ENCODE results near the gene CA12.

CA12 gene

DNA sequence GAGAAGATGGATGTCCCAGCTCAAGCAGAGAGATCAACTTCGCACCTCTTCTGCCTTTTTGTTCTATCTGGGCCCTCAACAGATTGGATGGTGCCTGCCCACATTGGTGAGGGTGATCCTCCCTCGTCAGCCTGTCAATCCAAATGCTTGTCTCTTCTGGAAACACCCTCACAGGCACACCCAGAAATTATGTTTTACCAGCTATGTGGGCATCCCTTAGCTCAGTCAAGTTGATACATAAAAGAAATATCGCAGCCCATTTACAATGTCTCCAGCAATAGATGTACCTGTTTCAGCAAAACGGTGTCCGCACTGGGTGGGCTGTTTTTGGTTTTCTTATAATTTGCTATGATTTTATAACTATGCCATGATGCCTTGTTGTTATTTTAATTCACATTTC, 27.5 kb upstream of the CA12 start:
- no peaks in the 10 kb centered on the region for H3K4me1 ChIP-seq (ENCODE audit: insufficient read depth, low read length)
- H3K36me3 ChIP-seq (ENCODE audit: insufficient read depth, low read length): no peaks in the 10 kb centered on the region
- no peak overlapping the region for H3K9ac ChIP-seq (ENCODE audit: low read depth, low read length)
- H3K9me3 ChIP-seq (ENCODE audit: control insufficient read depth, insufficient read depth, low read length): no peaks in the 10 kb centered on the region

GRCh38 chr15:63408524-63408923, 26.9 kb upstream of the CA12 start:
- Histone ChIP-seq H3K36me3 (ENCODE audit: insufficient read depth, low read length) (no peaks in the 10 kb centered on the region), H3K9me3 (ENCODE audit: control insufficient read depth, insufficient read depth, low read length) (no peaks in the 10 kb centered on the region), H3K9ac (ENCODE audit: low read depth, low read length) (no peak overlapping the region), H3K4me1 (ENCODE audit: insufficient read depth, low read length) (no peaks in the 10 kb centered on the region)

GRCh38 chr15:63407612-63408011, 26.0 kb upstream of the CA12 start:
- no peaks in the 10 kb centered on the region for H3K4me1 ChIP-seq (ENCODE audit: insufficient read depth, low read length)
- H3K9ac ChIP-seq (ENCODE audit: low read depth, low read length): no peak overlapping the region
- H3K9me3 ChIP-seq (ENCODE audit: control insufficient read depth, insufficient read depth, low read length): no peaks in the 10 kb centered on the region
- no peaks in the 10 kb centered on the region for H3K36me3 ChIP-seq (ENCODE audit: insufficient read depth, low read length)

- H3K36me3 ChIP-seq (ENCODE audit: insufficient read depth, low read length): no peaks in the 10 kb centered on the region
- H3K9ac ChIP-seq (ENCODE audit: low read depth, low read length): no peak overlapping the region
- H3K4me1 ChIP-seq (ENCODE audit: insufficient read depth, low read length): no peaks in the 10 kb centered on the region
- no peaks in the 10 kb centered on the region for H3K9me3 ChIP-seq (ENCODE audit: control insufficient read depth, insufficient read depth, low read length)
These were observed 24.2 kb upstream of the CA12 start for GRCh38 chr15:63405683-63406390.

DNA sequence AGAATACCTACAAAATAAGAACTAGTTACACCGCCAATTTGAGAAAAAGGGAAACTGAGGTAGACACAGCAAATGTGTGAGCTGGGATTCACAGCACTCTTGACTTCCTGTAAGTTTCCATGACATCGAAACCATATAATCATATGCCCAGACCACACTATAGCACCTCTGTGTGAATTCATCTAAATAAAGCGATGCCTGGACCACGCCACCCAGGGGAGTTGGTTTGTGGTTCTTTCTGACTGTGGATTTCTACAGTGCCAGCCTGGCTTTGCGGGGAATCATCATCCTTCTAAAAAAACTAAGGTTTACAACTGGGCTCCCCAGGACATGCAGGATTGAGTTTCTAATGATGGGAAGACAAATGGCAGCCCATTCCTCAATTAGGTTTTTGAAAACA, 23.5 kb upstream of the CA12 start:
- no peaks in the 10 kb centered on the region for H3K36me3 ChIP-seq (ENCODE audit: insufficient read depth, low read length)
- H3K9me3 ChIP-seq (ENCODE audit: control insufficient read depth, insufficient read depth, low read length): no peaks in the 10 kb centered on the region
- H3K4me1 ChIP-seq (ENCODE audit: insufficient read depth, low read length): no peaks in the 10 kb centered on the region
- H3K9ac ChIP-seq (ENCODE audit: low read depth, low read length): no peak overlapping the region

- H3K9ac ChIP-seq (ENCODE audit: low read depth, low read length): no peak overlapping the region
- H3K36me3 ChIP-seq (ENCODE audit: insufficient read depth, low read length): no peaks in the 10 kb centered on the region
- H3K4me1 ChIP-seq (ENCODE audit: insufficient read depth, low read length): no peaks in the 10 kb centered on the region
- no peaks in the 10 kb centered on the region for H3K9me3 ChIP-seq (ENCODE audit: control insufficient read depth, insufficient read depth, low read length)
These were observed 21.8 kb upstream of the CA12 start for GRCh38 chr15:63403254-63403945.

GRCh38 chr15:63402498-63403253, 21.0 kb upstream of the CA12 start:
- H3K9ac ChIP-seq (ENCODE audit: low read depth, low read length): no peak overlapping the region
- H3K4me1 ChIP-seq (ENCODE audit: insufficient read depth, low read length): no peaks in the 10 kb centered on the region
- no peaks in the 10 kb centered on the region for H3K36me3 ChIP-seq (ENCODE audit: insufficient read depth, low read length)
- H3K9me3 ChIP-seq (ENCODE audit: control insufficient read depth, insufficient read depth, low read length): no peaks in the 10 kb centered on the region

DNA sequence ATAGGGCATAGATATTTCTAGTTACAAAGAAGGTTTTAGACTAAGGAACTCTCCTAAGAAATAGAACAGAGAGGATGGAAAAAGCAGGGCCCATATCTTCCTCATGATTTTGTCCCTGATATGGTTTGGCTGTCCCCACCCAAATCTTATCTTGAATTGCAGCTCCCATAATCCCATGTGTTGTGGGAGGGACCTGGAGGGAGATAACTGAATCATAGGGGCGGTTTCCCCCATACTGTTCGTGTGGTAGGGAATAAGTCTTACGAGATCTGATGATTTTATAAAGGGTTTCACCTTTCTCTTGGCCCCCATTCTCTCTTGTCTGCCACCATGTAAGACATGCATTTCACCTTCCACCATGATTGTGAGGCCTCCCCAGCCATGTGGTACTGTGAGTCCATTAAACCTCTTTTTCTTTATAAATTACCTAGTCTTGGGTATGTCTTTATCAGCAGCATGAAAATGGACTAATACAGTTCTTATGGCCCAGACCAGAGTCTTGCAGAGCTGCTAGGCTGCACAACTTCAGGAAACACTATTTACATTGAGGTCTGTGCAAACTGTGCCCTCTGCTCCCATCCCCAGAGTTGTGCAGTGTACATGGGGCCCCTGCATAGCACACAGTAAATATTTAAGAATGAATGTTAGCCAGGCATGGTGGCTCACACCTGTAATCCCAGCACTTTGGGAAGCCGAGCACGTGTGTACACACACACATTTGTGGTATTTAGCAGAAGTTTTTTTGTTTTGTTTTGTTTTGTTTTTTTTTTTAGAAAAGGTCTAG, 20.3 kb upstream of the CA12 start:
- H3K9ac ChIP-seq (ENCODE audit: low read depth, low read length): no peak overlapping the region
- no peaks in the 10 kb centered on the region for H3K36me3 ChIP-seq (ENCODE audit: insufficient read depth, low read length)
- peaks cover under 1% of the 10 kb centered on the region; the same call in 1 of the 2 replicates for H3K4me1 ChIP-seq (ENCODE audit: insufficient read depth, low read length)
- no peaks in the 10 kb centered on the region for H3K9me3 ChIP-seq (ENCODE audit: control insufficient read depth, insufficient read depth, low read length)

DNA sequence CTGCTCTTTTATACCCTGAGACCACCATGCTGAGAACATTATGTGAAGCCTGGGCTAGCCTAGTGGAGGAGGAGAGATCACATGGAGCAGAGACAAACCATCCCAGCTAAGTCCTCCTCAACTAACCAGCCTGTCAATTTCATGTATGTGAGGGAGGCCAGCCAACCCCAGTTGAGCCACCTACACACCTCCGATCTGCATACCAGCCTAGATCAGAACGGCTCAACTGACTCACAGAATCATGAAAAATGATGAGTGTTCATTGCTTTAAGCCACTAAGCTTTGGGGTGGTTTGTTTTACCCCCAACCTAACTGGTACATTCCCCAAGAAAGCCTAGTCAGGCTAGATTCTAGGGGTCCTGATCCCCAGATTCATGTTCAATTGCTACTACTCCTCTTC, 19.4 kb upstream of the CA12 start:
- Histone ChIP-seq H3K4me1 (ENCODE audit: insufficient read depth, low read length) (peaks cover 6% of the 10 kb centered on the region), H3K9ac (ENCODE audit: low read depth, low read length) (no peak overlapping the region), H3K9me3 (ENCODE audit: control insufficient read depth, insufficient read depth, low read length) (no peaks in the 10 kb centered on the region), H3K36me3 (ENCODE audit: insufficient read depth, low read length) (no peaks in the 10 kb centered on the region)

DNA sequence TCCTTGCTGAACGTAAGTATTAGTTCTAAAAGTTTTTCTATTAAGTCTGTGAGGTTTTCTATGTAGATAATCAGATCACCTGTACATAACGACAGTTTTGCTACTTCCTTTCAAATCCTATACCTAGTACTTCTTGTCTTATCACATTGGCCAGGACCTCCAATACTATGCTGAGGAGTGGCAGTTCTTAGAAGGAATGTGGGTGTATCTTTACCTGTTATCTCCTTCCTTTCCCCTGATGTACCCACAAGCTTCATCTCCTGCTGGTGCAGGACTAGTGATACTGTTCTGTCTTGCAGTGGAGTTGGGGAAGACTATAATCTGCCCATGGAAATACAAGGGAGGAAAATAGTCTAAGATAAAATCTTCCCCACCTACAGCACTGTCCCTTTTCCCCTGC, 16.8 kb upstream of the CA12 start:
- Histone ChIP-seq H3K9ac (ENCODE audit: low read depth, low read length) (no peak overlapping the region), H3K36me3 (ENCODE audit: insufficient read depth, low read length) (no peaks in the 10 kb centered on the region), H3K4me1 (ENCODE audit: insufficient read depth, low read length) (peaks cover 9% of the 10 kb centered on the region), H3K9me3 (ENCODE audit: control insufficient read depth, insufficient read depth, low read length) (no peaks in the 10 kb centered on the region)

- Histone ChIP-seq H3K4me1 (ENCODE audit: insufficient read depth, low read length) (peaks cover 9% of the 10 kb centered on the region), H3K9me3 (ENCODE audit: control insufficient read depth, insufficient read depth, low read length) (no peaks in the 10 kb centered on the region), H3K9ac (ENCODE audit: low read depth, low read length) (no peak overlapping the region), H3K36me3 (ENCODE audit: insufficient read depth, low read length) (no peaks in the 10 kb centered on the region)
These were observed 14.7 kb upstream of the CA12 start for GRCh38 chr15:63396152-63396928.

- H3K9ac ChIP-seq (ENCODE audit: low read depth, low read length): no peak overlapping the region
These were observed 14.1 kb upstream of the CA12 start for GRCh38 chr15:63395730-63396151.

DNA sequence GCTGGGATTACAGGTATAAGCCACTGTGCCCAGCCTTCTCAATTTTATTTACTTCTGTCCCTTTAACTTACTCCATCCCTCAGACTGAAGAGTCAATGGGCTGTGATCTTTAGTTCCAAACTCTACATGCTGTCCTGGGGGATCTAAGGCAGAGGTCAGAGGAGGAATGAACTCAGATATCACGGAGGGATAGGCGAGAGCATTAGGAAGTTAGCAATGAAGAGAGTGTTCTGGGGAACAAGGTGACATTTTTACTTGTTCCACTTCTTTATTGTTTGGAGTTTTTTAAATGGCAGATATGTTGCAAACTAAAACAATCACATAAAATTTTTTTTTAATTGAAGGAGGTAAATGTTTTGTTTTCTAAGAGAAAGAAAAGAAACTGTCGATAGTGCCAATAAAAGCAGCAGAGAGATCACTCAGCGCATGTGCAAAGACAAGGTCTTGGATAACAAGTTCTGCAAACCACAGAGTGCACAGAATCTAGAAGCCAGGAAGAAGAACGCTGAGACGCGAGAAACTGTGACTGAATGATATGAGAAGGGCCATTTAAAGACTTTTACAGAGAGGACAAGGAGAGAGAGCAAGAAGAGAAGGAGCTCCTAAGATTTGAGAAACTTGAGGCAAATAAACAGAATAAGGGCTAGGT, 10.8 kb upstream of the CA12 start:
- H3K4me1 ChIP-seq (ENCODE audit: insufficient read depth, low read length): peaks cover 9% of the 10 kb centered on the region
- H3K9ac ChIP-seq (ENCODE audit: low read depth, low read length): no peak overlapping the region
- H3K36me3 ChIP-seq (ENCODE audit: insufficient read depth, low read length): no peaks in the 10 kb centered on the region
- no peaks in the 10 kb centered on the region for H3K9me3 ChIP-seq (ENCODE audit: control insufficient read depth, insufficient read depth, low read length)

More at GRCh38 chr15:63395730-63396151, 14.1 kb upstream of the CA12 start:
- no peaks in the 10 kb centered on the region for H3K9me3 ChIP-seq (ENCODE audit: control insufficient read depth, insufficient read depth, low read length)
- H3K36me3 ChIP-seq (ENCODE audit: insufficient read depth, low read length): no peaks in the 10 kb centered on the region
- peaks cover 9% of the 10 kb centered on the region for H3K4me1 ChIP-seq (ENCODE audit: insufficient read depth, low read length)
